Tibial artery (tissue), 4 donors: ENCODE measurements around the gene WNT4.

ENCODE experiments used
- DNase-seq, 2 donors: peaks; one replicate each; pipeline ENCODE4 v3.0.0-alpha.2; 2019
- H3K27ac ChIP-seq, 2 donors: fragments of 200-600 bp; sonication (generic) in 1 of 2; 1 replicate in 1 of 2; 2 replicates in 1 of 2; pipeline ENCODE4 v1.5.1; 2018 to 2019; ENCODE audit warnings: mild to moderate bottlenecking in 1 of 2
- H3K27me3 ChIP-seq, 2 donors: fragments of 200-600 bp; sonication (generic) in 1 of 2; one replicate each; pipeline versions ENCODE4 v1.5.1 to v1.6.0; 2016 to 2019
- H3K36me3 ChIP-seq, 3 donors: fragments of 200-600 bp; sonication (generic) in 2 of 3; one replicate each; pipeline ENCODE4 v1.5.1; 2016 to 2019; ENCODE audit warnings: mild to moderate bottlenecking in 2 of 3
- H3K4me1 ChIP-seq, 4 donors: fragments of 200-600 bp; sonication (generic) in 2 of 4; 1 replicate in 3 of 4; 2 replicates in 1 of 4; pipeline ENCODE4 v1.5.1; 2016 to 2019
- H3K4me3 ChIP-seq, 2 donors: fragments of 200-600 bp; sonication (generic) in 1 of 2; 1 replicate in 1 of 2; 2 replicates in 1 of 2; pipeline ENCODE4 v1.5.1; 2018 to 2019; ENCODE audit warnings: mild to moderate bottlenecking in 2 of 2
- H3K9me3 ChIP-seq, 3 donors: fragments of 200-600 bp; sonication (generic) in 1 of 3; one replicate each; pipeline ENCODE4 v1.5.1; 2016 to 2019
- CTCF ChIP-seq, 2 experiments: fragments of 200-600 bp in 1 of 2; fragments of 450-650 bp in 1 of 2; IDR thresholded peaks; one replicate each; pipeline ENCODE4 v1.5.1; 2017 to 2019; ENCODE audit warnings: antibody characterized with exemption in 2 of 2, mild to moderate bottlenecking in 1 of 2, moderate library complexity in 1 of 2
- intact Hi-C: fragments of 100-400 bp; cut with DNase I; formaldehyde crosslinking; loops from one replicate; pipeline ENCODE4 v1.15.0; 2023; ENCODE audit warnings: low total_unique reads

The WNT4 gene

GRCh38 chr1:22169816-22170215 is 26.9 kb upstream of the WNT4 start:
- H3K27me3 ChIP-seq, result peaks cover 0 to 9% of the 10 kb centered on the region in 2 donors
- no peak for DNase-seq
- no peaks in the 10 kb centered on the region for H3K36me3 ChIP-seq
- H3K9me3 ChIP-seq, result no peaks in the 10 kb centered on the region
- intact Hi-C loops, result no loop called here
- TF ChIP-seq CTCF (IDR thresholded peaks at IDR 0.05), result no peak
- no peaks in the 10 kb centered on the region for H3K4me1 ChIP-seq
- no peak overlapping the region for H3K4me3 ChIP-seq
- no peak overlapping the region for H3K27ac ChIP-seq

- intact Hi-C loops, result no loop called here
- no peak overlapping the region for H3K4me3 ChIP-seq
- H3K4me1 ChIP-seq, result no peaks in the 10 kb centered on the region
- no peak for TF ChIP-seq CTCF (IDR thresholded peaks at IDR 0.05)
- H3K27ac ChIP-seq, result no peak overlapping the region
- DNase-seq, result no peak
- no peaks in the 10 kb centered on the region for H3K9me3 ChIP-seq
- H3K27me3 ChIP-seq, result peaks cover 0 to 5% of the 10 kb centered on the region in 2 donors
- no peaks in the 10 kb centered on the region for H3K36me3 ChIP-seq
Observed at GRCh38 chr1:22168412-22168973, 25.6 kb upstream of the WNT4 start.

GRCh38 chr1:22166439-22166838 is 23.5 kb upstream of the WNT4 start:
- Histone ChIP-seq H3K27ac (no peak overlapping the region), H3K4me1 (no peaks in the 10 kb centered on the region), H3K27me3 (peaks cover 0 to 4% of the 10 kb centered on the region in 2 donors), H3K9me3 (no peaks in the 10 kb centered on the region), H3K4me3 (no peak overlapping the region), H3K36me3 (no peaks in the 10 kb centered on the region)
- TF ChIP-seq CTCF (IDR thresholded peaks at IDR 0.05), result no peak
- DNase-seq, result no peak
- intact Hi-C loops, result no loop called here

GRCh38 chr1:22164841-22165808 is 22.2 kb upstream of the WNT4 start:
- Histone ChIP-seq H3K27ac (no peak overlapping the region), H3K9me3 (no peaks in the 10 kb centered on the region), H3K27me3 (peaks cover 0 to 4% of the 10 kb centered on the region in 2 donors), H3K4me1 (no peaks in the 10 kb centered on the region), H3K4me3 (no peak overlapping the region), H3K36me3 (no peaks in the 10 kb centered on the region)
- no peak for TF ChIP-seq CTCF (IDR thresholded peaks at IDR 0.05)
- intact Hi-C loops, result no loop called here
- no peak for DNase-seq

- H3K36me3 ChIP-seq, result no peaks in the 10 kb centered on the region
- H3K4me3 ChIP-seq, result no peak overlapping the region
- DNase-seq, result no peak
- H3K4me1 ChIP-seq, result no peaks in the 10 kb centered on the region
- intact Hi-C loops, result no loop called here
- no peak for TF ChIP-seq CTCF (IDR thresholded peaks at IDR 0.05)
- H3K9me3 ChIP-seq, result no peaks in the 10 kb centered on the region
- H3K27me3 ChIP-seq, result peaks cover 0 to 6% of the 10 kb centered on the region in 2 donors
- no peak overlapping the region for H3K27ac ChIP-seq
Observed at GRCh38 chr1:22163564-22163963, 20.7 kb upstream of the WNT4 start.
